DND-41 (cell line): ENCODE results near the gene RHOT2.

Experiments used
- EZH2 ChIP-seq: IDR thresholded peaks from 3 replicates; pipeline ENCODE4 v1.6.1; 2012; ENCODE audit warnings: borderline replicate concordance, low read depth, mild to moderate bottlenecking, moderate library complexity, low read length, inconsistent platforms; ENCODE audit not compliant: severe bottlenecking
- TF ChIP-seq, protein P1 (sequence below): IDR thresholded peaks from 2 replicates; pipeline ENCODE4 v1.5.1; 2012; ENCODE audit warnings: borderline replicate concordance, low read length, moderate library complexity, mild to moderate bottlenecking; ENCODE audit not compliant: poor library complexity, severe bottlenecking; ENCODE audit errors: extremely low read depth

- TF ChIP-seq, protein P1, sequence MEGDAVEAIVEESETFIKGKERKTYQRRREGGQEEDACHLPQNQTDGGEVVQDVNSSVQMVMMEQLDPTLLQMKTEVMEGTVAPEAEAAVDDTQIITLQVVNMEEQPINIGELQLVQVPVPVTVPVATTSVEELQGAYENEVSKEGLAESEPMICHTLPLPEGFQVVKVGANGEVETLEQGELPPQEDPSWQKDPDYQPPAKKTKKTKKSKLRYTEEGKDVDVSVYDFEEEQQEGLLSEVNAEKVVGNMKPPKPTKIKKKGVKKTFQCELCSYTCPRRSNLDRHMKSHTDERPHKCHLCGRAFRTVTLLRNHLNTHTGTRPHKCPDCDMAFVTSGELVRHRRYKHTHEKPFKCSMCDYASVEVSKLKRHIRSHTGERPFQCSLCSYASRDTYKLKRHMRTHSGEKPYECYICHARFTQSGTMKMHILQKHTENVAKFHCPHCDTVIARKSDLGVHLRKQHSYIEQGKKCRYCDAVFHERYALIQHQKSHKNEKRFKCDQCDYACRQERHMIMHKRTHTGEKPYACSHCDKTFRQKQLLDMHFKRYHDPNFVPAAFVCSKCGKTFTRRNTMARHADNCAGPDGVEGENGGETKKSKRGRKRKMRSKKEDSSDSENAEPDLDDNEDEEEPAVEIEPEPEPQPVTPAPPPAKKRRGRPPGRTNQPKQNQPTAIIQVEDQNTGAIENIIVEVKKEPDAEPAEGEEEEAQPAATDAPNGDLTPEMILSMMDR = no peak
- no peak for TF ChIP-seq EZH2
Observed at GRCh38 chr16:709566-710499, 41.9 kb downstream of the RHOT2 start.
